ENCODE data around the gene MAG.

DNA sequence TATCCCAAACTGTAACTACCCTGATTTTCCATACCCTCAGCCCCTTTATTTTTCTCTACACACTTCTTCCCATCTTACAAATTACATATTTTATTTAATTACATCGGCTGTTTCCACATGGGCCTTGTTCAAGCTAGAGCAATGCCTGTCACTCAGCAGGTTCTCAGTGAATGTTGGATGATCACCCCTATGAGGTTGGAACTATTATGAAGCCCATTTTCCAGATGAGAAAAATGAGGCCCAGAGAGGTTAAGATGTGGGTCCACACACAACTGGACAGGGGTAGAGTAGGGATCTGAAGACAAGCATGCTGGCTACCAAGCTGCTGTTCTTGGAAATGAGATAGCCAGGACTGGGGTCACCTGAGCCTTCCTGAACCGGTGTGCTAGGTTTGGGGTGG lies 10.0 kb downstream of the MAG start:
- TF ChIP-seq CTCF (IDR thresholded peaks at IDR 0.05) (no peak), POLR2A (IDR thresholded peaks at IDR 0.05) (no peak), POLR2AphosphoS5 (IDR thresholded peaks at IDR 0.05) (no peak)

Measured in breast epithelium (tissue), 3 donors.